ENCODE measurements around the gene RAD18. TPM values are rescaled to one million over a fixed set of nuclear protein-coding genes. Genes with fewer than 3 reads are reported as not detected.

RAD18 gene, protein sequence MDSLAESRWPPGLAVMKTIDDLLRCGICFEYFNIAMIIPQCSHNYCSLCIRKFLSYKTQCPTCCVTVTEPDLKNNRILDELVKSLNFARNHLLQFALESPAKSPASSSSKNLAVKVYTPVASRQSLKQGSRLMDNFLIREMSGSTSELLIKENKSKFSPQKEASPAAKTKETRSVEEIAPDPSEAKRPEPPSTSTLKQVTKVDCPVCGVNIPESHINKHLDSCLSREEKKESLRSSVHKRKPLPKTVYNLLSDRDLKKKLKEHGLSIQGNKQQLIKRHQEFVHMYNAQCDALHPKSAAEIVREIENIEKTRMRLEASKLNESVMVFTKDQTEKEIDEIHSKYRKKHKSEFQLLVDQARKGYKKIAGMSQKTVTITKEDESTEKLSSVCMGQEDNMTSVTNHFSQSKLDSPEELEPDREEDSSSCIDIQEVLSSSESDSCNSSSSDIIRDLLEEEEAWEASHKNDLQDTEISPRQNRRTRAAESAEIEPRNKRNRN
- 10.0 and 16.7 TPM in 2 replicates for total RNA-seq

DNA sequence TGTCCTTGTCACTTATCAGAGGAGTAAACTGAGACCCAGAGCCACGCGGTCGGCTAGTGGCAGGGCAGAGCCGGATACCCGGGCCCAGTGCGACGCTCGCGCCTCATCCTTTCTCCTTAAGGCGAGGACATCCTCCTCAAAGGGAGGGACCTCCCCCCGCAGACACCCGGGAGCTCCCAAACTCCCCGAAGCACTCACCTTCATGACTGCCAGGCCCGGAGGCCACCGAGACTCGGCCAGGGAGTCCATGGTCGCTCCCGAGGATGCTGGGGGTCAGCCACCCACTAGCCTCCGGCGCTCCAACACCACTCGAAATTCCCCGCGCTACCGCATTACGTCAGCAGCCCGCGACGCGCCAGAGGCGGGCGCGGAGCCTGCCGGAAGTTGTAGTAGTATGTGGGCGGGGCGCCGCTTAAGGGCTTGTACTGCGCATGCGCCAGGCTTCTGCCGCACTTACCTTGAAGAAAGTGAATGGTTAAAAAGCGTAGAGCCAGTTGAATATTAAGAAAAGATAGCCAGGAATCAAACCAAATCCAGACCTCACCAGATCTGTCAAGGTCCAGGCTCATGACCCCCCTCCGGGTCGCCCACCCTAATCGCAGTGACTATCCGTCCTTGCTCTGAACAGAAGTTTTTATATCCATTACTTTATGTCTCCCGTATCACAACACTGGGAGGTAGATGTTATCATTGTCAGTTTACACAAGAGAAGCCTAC lies at the start of gene RAD18:
Gene RAD18, minus strand, starts transcription at position 336 of the 717 bp plus-strand sequence. Its CDS starts 87 bp downstream, at position 249.
- DNase-seq (ENCODE audit: low read depth) = peak; percentile 42
- H3K4me3 ChIP-seq (ENCODE audit: low read depth, low read length) = peak within 1 kb of the TSS; percentile 83
- TF ChIP-seq, protein P1, sequence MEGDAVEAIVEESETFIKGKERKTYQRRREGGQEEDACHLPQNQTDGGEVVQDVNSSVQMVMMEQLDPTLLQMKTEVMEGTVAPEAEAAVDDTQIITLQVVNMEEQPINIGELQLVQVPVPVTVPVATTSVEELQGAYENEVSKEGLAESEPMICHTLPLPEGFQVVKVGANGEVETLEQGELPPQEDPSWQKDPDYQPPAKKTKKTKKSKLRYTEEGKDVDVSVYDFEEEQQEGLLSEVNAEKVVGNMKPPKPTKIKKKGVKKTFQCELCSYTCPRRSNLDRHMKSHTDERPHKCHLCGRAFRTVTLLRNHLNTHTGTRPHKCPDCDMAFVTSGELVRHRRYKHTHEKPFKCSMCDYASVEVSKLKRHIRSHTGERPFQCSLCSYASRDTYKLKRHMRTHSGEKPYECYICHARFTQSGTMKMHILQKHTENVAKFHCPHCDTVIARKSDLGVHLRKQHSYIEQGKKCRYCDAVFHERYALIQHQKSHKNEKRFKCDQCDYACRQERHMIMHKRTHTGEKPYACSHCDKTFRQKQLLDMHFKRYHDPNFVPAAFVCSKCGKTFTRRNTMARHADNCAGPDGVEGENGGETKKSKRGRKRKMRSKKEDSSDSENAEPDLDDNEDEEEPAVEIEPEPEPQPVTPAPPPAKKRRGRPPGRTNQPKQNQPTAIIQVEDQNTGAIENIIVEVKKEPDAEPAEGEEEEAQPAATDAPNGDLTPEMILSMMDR (conservative IDR thresholded peaks at IDR 0.05; ENCODE audit: low read depth, low read length) = no peak

GRCh38 chr3:9012521-9012920 lies 49.2 kb upstream of the RAD18 start:
- TF ChIP-seq, protein P1 (conservative IDR thresholded peaks at IDR 0.05; ENCODE audit: low read depth, low read length) = no peak
- no peak for DNase-seq (ENCODE audit: low read depth)
- H3K4me3 ChIP-seq (ENCODE audit: low read depth, low read length) = no peak overlapping the region

- H3K4me3 ChIP-seq (ENCODE audit: low read depth, low read length) = no peak overlapping the region
- DNase-seq (ENCODE audit: low read depth) = no peak
- TF ChIP-seq, protein P1 (conservative IDR thresholded peaks at IDR 0.05; ENCODE audit: low read depth, low read length) = no peak
Observed at GRCh38 chr3:9009976-9010545, 46.8 kb upstream of the RAD18 start.

DNA sequence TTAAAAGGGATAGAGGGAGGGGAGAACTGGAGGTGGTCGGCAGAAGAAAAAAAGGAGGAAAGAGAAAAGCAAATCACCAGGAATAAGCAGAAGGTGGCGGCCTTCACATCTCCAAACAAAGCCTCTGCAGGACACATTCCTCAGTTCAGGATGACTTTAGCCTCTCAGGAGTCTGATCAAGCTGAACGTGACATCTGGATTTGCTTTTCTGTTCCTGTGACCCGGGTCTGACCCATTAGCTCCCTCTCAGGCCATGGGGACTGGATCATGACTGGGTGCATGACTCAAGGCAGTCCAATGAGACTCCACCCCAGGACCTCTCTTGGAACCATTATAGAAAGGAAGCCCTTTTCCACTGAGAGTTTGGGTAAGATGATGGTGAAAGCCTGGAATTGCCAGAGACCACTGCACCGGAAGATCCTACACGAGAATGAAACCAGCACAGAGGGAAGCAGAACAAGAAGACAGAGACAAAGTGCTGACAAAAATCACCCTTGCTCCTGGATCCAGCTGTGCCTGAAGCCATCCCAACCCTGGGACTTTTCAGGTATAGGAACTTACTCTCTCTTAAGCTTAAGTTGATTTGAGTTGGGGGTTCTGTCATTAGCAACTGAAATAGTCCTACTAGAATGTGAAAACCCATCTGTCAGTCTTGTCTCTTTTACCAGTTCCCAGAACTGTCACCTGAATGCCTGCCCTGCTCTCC lies 45.4 kb upstream of the RAD18 start:
- no peak for DNase-seq (ENCODE audit: low read depth)
- TF ChIP-seq, protein P1 (conservative IDR thresholded peaks at IDR 0.05; ENCODE audit: low read depth, low read length) = no peak
- H3K4me3 ChIP-seq (ENCODE audit: low read depth, low read length) = no peak overlapping the region

GRCh38 chr3:9007928-9008327 lies 44.7 kb upstream of the RAD18 start:
- TF ChIP-seq, protein P1 (conservative IDR thresholded peaks at IDR 0.05; ENCODE audit: low read depth, low read length) = no peak
- no peak overlapping the region for H3K4me3 ChIP-seq (ENCODE audit: low read depth, low read length)
- no peak for DNase-seq (ENCODE audit: low read depth)

DNA sequence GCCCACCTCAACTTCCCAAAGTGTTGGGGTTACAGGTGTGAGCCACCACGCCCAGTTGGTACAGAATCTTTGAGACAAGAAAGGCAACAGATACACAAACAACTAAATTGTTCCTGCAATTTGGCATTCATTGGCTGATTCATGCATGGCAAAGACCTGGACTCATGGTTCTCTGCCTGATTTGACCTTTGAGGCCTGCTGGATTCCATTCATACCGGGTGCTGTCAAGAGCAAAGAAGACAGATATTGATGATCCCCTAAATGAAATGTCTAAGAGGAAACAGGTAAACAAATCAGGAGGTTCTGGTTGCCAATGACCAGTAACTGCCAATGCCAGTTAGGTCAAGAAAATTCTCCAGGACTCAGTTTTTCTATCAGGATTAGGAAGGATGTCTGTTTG lies 43.9 kb upstream of the RAD18 start:
- DNase-seq (ENCODE audit: low read depth) = no peak
- H3K4me3 ChIP-seq (ENCODE audit: low read depth, low read length) = no peak overlapping the region
- TF ChIP-seq, protein P1 (conservative IDR thresholded peaks at IDR 0.05; ENCODE audit: low read depth, low read length) = no peak

Measured in epithelial cell of proximal tubule (primary cell).